K562 (cell line): ENCODE measurements around the gene THADA. TPM values are rescaled to one million over a fixed set of nuclear protein-coding genes. Genes with fewer than 3 reads are reported as not detected.

Experiments used
- CHD4 ChIP-seq: fragments of 200-600 bp; sonication (generic); IDR thresholded peaks from 3 replicates; pipeline ENCODE4 v1.6.1; 2012; ENCODE audit warnings: low read depth, mild to moderate bottlenecking, mixed read lengths, low read length, inconsistent platforms; ENCODE audit not compliant: insufficient read depth, insufficient replicate concordance, poor library complexity, severe bottlenecking
- EGR1 ChIP-seq: fragments of 450-650 bp; conservative IDR thresholded peaks from 2 replicates; pipeline ENCODE4 v1.6.1; 2017; ENCODE audit warnings: mild to moderate bottlenecking
- HDAC6 ChIP-seq: IDR thresholded peaks from 2 replicates; pipeline ENCODE4 v1.6.1; 2012; ENCODE audit warnings: low read depth, mild to moderate bottlenecking, control low read depth, inconsistent platforms, low read length, moderate library complexity
- MAFF ChIP-seq: IDR thresholded peaks from 2 replicates; pipeline ENCODE4 v1.6.1; 2012; ENCODE audit warnings: low read length, improper control_type of control experiment
- NFE2 ChIP-seq: IDR thresholded peaks from 2 replicates; pipeline ENCODE4 v1.6.1; 2014; ENCODE audit warnings: antibody characterized with exemption, low read depth
- PKNOX1 ChIP-seq: fragments of 450-650 bp; IDR thresholded peaks from 2 replicates; pipeline ENCODE4 v1.6.1; 2016
- PTBP1 ChIP-seq: fragments of 200-400 bp; formaldehyde crosslinking; IDR thresholded peaks from 2 replicates; pipeline ENCODE4 v1.6.1; 2017; ENCODE audit warnings: low read depth, low read length
- RNF219 ChIP-seq: fragments of 250-450 bp; sonication (Bioruptor Pico); IDR thresholded peaks from 2 replicates; pipeline ENCODE4 v1.5.0; 2022; ENCODE audit warnings: mild to moderate bottlenecking
- SMAD4 ChIP-seq: fragments of 250-450 bp; sonication (Bioruptor Pico); conservative IDR thresholded peaks from 2 replicates; pipeline ENCODE4 v1.8.0; 2021; ENCODE audit warnings: inconsistent platforms, mild to moderate bottlenecking, moderate library complexity
- TAF15 ChIP-seq: fragments of 200-400 bp; formaldehyde crosslinking; IDR thresholded peaks from 2 replicates; pipeline ENCODE4 v1.6.1; 2017; ENCODE audit warnings: mild to moderate bottlenecking, low read depth, low read length, moderate library complexity
- TCF7L2 ChIP-seq: fragments of 150-350 bp; IDR thresholded peaks from 2 replicates; pipeline ENCODE4 v1.6.1; 2016; ENCODE audit warnings: low read depth, mild to moderate bottlenecking, low read length, moderate library complexity
- TEAD4 ChIP-seq, 2 experiments: sonication (generic) in 1 of 2; formaldehyde crosslinking in 1 of 2; IDR thresholded peaks; 2 replicates each; pipeline versions ENCODE4 v1.6.1 to v1.8.0; 2012 to 2022; ENCODE audit warnings: borderline replicate concordance in 1 of 2, inconsistent platforms in 1 of 2, low read length in 1 of 2, mild to moderate bottlenecking in 1 of 2, missing genetic modification reagents in 1 of 2
- ZNF143 ChIP-seq: sonication (generic); formaldehyde crosslinking; IDR thresholded peaks from 2 replicates; pipeline ENCODE4 v1.9.0; 2022; ENCODE audit warnings: mild to moderate bottlenecking, missing genetic modification reagents
- ZNF212 ChIP-seq: fragments of 450-650 bp; formaldehyde crosslinking; IDR thresholded peaks from 2 replicates; pipeline ENCODE4 v1.4.0; 2020; ENCODE audit warnings: mild to moderate bottlenecking
- ZNF445 ChIP-seq: fragments of 250-450 bp; sonication (Bioruptor Pico); IDR thresholded peaks from 2 replicates; pipeline ENCODE4 v1.4.0; 2020; ENCODE audit warnings: low read depth, mild to moderate bottlenecking, moderate library complexity
- polyA plus RNA-seq, 8 experiments: library from polyadenylated mRNA; depleted of rRNA in 4 of 8; stranded (reverse) in 5 of 8; unstranded in 3 of 8; fragments of >200 nt; fragmentation: Nextera tagmentation in 2 of 8; fragmentation: Illumina TruSeq in 1 of 8; extraction: Ambion mirVana in 2 of 8; extraction: Trizol in 1 of 8; gene quantifications; 2 replicates each; pipeline versions ENCODE4 v1.2.1 to v1.2.3, GENCODE V29; 2011 to 2014; ENCODE audit warnings: inconsistent platforms in 1 of 8, missing spikeins in 1 of 8
- total RNA-seq, 7 experiments: library from RNA; depleted of rRNA in 6 of 7; stranded (reverse); fragments of >200 nt in 6 of 7; fragmentation: Illumina TruSeq in 2 of 7; extraction: Trizol in 2 of 7; gene quantifications; 2 replicates each; pipeline versions ENCODE4 v1.2.1 to v1.2.3, GENCODE V29; 2011 to 2021; ENCODE audit warnings: low replicate concordance in 1 of 7
- TF ChIP-seq, protein P1 (sequence below): fragments of 450-650 bp; IDR thresholded peaks from 2 replicates; pipeline ENCODE4 v1.6.1; 2017; ENCODE audit warnings: antibody characterized with exemption, mild to moderate bottlenecking
- TF ChIP-seq, protein P2 (sequence below): conservative IDR thresholded peaks from 2 replicates; pipeline ENCODE4 v1.6.1; 2011; ENCODE audit warnings: low read depth, mild to moderate bottlenecking, low read length; ENCODE audit not compliant: control insufficient read depth

THADA gene
- total and polyA plus RNA-seq, 9 of the 15 experiments (the other 6 are each of a cell fraction or from before 2014, with no cell fraction given), result 17.8 to 34.7 (median 31.9) TPM

DNA sequence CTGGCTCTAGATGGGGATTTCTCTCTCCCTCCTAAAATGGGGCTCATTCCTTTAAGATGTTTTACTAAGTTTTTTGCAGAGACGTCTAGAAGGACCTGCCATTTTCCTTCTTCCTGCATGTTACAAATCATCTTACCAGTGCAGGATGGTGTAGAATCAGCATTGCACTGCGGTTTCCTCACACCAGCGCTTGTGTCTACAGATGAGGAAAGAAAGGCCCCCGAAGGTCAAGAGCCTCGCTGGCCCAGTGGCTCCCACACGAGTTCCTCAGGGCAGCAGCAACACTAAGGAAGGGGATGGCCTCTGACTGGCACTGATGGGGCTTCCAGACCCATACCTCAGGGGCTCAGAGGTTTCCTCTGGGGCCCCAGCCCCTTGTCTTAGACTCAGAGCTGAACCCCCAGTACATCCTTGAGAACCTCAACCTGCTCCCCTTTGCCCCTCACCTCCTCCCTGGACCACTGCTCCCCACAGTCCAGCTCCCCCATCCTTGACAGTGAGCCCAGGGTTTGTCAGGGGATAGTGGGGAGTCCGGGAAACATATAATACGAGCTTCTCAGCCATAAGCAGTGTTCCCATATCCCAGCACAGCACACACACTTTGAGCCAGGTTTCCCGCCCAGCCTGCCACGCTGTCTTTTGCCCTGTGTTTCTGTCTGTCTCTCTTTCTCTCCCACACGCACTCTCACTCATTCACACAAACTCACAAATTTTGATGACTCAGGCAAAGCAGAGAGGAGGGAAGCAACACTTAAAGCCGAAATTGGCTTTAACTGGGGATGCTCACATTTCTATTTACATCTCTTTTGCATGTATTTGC, 398.9 kb downstream of the THADA start (continued):
- TF ChIP-seq, protein P1, sequence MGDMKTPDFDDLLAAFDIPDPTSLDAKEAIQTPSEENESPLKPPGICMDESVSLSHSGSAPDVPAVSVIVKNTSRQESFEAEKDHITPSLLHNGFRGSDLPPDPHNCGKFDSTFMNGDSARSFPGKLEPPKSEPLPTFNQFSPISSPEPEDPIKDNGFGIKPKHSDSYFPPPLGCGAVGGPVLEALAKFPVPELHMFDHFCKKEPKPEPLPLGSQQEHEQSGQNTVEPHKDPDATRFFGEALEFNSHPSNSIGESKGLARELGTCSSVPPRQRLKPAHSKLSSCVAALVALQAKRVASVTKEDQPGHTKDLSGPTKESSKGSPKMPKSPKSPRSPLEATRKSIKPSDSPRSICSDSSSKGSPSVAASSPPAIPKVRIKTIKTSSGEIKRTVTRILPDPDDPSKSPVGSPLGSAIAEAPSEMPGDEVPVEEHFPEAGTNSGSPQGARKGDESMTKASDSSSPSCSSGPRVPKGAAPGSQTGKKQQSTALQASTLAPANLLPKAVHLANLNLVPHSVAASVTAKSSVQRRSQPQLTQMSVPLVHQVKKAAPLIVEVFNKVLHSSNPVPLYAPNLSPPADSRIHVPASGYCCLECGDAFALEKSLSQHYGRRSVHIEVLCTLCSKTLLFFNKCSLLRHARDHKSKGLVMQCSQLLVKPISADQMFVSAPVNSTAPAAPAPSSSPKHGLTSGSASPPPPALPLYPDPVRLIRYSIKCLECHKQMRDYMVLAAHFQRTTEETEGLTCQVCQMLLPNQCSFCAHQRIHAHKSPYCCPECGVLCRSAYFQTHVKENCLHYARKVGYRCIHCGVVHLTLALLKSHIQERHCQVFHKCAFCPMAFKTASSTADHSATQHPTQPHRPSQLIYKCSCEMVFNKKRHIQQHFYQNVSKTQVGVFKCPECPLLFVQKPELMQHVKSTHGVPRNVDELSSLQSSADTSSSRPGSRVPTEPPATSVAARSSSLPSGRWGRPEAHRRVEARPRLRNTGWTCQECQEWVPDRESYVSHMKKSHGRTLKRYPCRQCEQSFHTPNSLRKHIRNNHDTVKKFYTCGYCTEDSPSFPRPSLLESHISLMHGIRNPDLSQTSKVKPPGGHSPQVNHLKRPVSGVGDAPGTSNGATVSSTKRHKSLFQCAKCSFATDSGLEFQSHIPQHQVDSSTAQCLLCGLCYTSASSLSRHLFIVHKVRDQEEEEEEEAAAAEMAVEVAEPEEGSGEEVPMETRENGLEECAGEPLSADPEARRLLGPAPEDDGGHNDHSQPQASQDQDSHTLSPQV, result peak; percentile 37; the same call in 1 of the 2 replicates
- TF ChIP-seq EGR1 (no peak), TCF7L2 (no peak), TAF15 (no peak), MAFF (peak; percentile 88), TEAD4 (IDR thresholded peaks at IDR 0.05; ENCODE audit: low read length) (no peak), TEAD4 (CRISPR knock-in tag; IDR thresholded peaks at IDR 0.05; ENCODE audit: borderline replicate concordance) (no peak), PKNOX1 (no peak), ZNF143 (CRISPR knock-in tag) (0 out of 2 replicates have a peak, but pooled peaks have one; percentile 23), NFE2 (peak; percentile 34; the same call in 1 of the 2 replicates), ZNF445 (CRISPR knock-in tag) (no peak), RNF219 (CRISPR knock-in tag) (no peak), CHD4 (no peak), PTBP1 (no peak), HDAC6 (no peak), SMAD4 (CRISPR knock-in tag) (no peak), ZNF212 (CRISPR knock-in tag) (no peak)
- TF ChIP-seq, protein P2, sequence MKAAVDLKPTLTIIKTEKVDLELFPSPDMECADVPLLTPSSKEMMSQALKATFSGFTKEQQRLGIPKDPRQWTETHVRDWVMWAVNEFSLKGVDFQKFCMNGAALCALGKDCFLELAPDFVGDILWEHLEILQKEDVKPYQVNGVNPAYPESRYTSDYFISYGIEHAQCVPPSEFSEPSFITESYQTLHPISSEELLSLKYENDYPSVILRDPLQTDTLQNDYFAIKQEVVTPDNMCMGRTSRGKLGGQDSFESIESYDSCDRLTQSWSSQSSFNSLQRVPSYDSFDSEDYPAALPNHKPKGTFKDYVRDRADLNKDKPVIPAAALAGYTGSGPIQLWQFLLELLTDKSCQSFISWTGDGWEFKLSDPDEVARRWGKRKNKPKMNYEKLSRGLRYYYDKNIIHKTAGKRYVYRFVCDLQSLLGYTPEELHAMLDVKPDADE, result no peak
